GM12878 (cell line): ENCODE measurements around the gene RPLP1. TPM values are rescaled to one million over a fixed set of nuclear protein-coding genes. Genes with fewer than 3 reads are reported as not detected.

Source experiments
- ATAC-seq: fragments of 200-7000 bp; cut with Tn5 transposase; 3 replicates; pipeline ENCODE4 v1.9.1; 2020; ENCODE audit warnings: mild to moderate bottlenecking, moderate library complexity
- BruUV-seq: library from RNA; stranded (reverse); fragments of 400-500 nt; replicated peaks from 2 replicates; lab custom pipeline; 2021; lab: Mats Ljungman, UMichigan
- CTCF ChIA-PET: fragments of 300-600 bp; sonication (Branson Sonifier 250); formaldehyde crosslinking; extraction: SDS; loops from one replicate; lab custom pipeline; 2021; ENCODE audit warnings: inconsistent platforms; lab: Yijun Ruan, JAX
- POLR2A ChIA-PET: fragments of 350-600 bp; formaldehyde crosslinking; extraction: SDS; loops from one replicate; lab custom pipeline; 2021; ENCODE audit warnings: inconsistent platforms; lab: Charles Lee
- RAD21 ChIA-PET: fragments of 300-600 bp; sonication (Branson Sonifier 250); formaldehyde crosslinking; loops from one replicate; lab custom pipeline; 2023; ENCODE audit warnings: antibody characterized with exemption; ENCODE audit not compliant: unreplicated experiment; lab: Charles Lee
- SMC1A ChIA-PET: fragments of 300-600 bp; sonication (Branson Sonifier 250); formaldehyde crosslinking; loops from one replicate; lab custom pipeline; 2023; ENCODE audit not compliant: unreplicated experiment, uncharacterized antibody; lab: Charles Lee
- DNase-seq: peaks from one replicate; pipeline ENCODE4 v3.0.0-alpha.2; 2011; ENCODE audit warnings: low read depth, low spot score
- FAIRE-seq: peaks from 3 replicates; lab custom pipeline; 2011; peaks lifted over from hg19 to GRCh38; lab: Jason Lieb, UNC
- H2AFZ ChIP-seq: 2 replicates; pipeline ENCODE4 v1.6.0; 2011; ENCODE audit warnings: low read depth, low read length, control low read depth; ENCODE audit not compliant: control insufficient read depth
- H3K27ac ChIP-seq: 2 replicates; pipeline ENCODE4 v1.5.1; 2011; ENCODE audit warnings: control low read depth; ENCODE audit not compliant: control insufficient read depth, insufficient read depth
- H3K27me3 ChIP-seq, 2 experiments: replicated peaks in 1 of 2; 2 replicates each; pipeline versions ENCODE4 v1.6.0 to v1.6.1; 2011; ENCODE audit warnings: low read length in 1 of 2; ENCODE audit not compliant: control insufficient read depth in 2 of 2, insufficient read depth in 2 of 2
- H3K36me3 ChIP-seq, 2 experiments: 2 replicates each; pipeline ENCODE4 v1.5.1; 2011; ENCODE audit warnings: low read length in 1 of 2; ENCODE audit not compliant: control insufficient read depth in 2 of 2, insufficient read depth in 2 of 2
- H3K4me1 ChIP-seq: 2 replicates; pipeline ENCODE4 v1.6.1; 2011; ENCODE audit warnings: mild to moderate bottlenecking, low read length, moderate library complexity, mixed read lengths; ENCODE audit not compliant: control insufficient read depth, insufficient read depth
- H3K4me2 ChIP-seq: 2 replicates; pipeline ENCODE4 v1.6.0; 2011; ENCODE audit warnings: control low read depth; ENCODE audit not compliant: control insufficient read depth, insufficient read depth
- H3K4me3 ChIP-seq: fragments of 200-600 bp; sonication (generic); 2 replicates; pipeline ENCODE4 v1.5.1; 2016
- H3K79me2 ChIP-seq: 2 replicates; pipeline ENCODE4 v1.6.0; 2011; ENCODE audit warnings: low read length; ENCODE audit not compliant: control insufficient read depth, insufficient read depth
- H3K9ac ChIP-seq: 2 replicates; pipeline ENCODE4 v1.8.0; 2011; ENCODE audit warnings: low read length, control low read depth, mixed read lengths; ENCODE audit not compliant: control insufficient read depth, insufficient read depth
- H3K9me3 ChIP-seq: replicated peaks from 3 replicates; pipeline ENCODE4 v1.5.1; 2011; ENCODE audit warnings: mild to moderate bottlenecking, low read length; ENCODE audit not compliant: control insufficient read depth, insufficient read depth
- H4K20me1 ChIP-seq: 2 replicates; pipeline ENCODE4 v1.6.0; 2011; ENCODE audit not compliant: control insufficient read depth, insufficient read depth
- E2F4 ChIP-seq: IDR thresholded peaks from 2 replicates; pipeline ENCODE4 v1.6.1; 2012; ENCODE audit warnings: low read depth, low read length, improper control_type of control experiment
- HCFC1 ChIP-seq: fragments of 150-350 bp; IDR thresholded peaks from 2 replicates; pipeline ENCODE4 v1.6.1; 2014; ENCODE audit warnings: low read length
- KDM1A ChIP-seq: fragments of 200-600 bp; sonication (generic); IDR thresholded peaks from 2 replicates; pipeline ENCODE4 v1.6.1; 2016; ENCODE audit warnings: borderline replicate concordance
- MEF2A ChIP-seq: IDR thresholded peaks from 2 replicates; pipeline ENCODE4 v1.6.1; 2011; ENCODE audit warnings: low read depth, mild to moderate bottlenecking, low read length, moderate library complexity; ENCODE audit not compliant: insufficient read depth
- MEF2B ChIP-seq: fragments of 450-650 bp; IDR thresholded peaks from 2 replicates; pipeline ENCODE4 v1.6.1; 2018; ENCODE audit warnings: mild to moderate bottlenecking, moderate library complexity; ENCODE audit not compliant: partially characterized antibody, poor library complexity, severe bottlenecking
- RELB ChIP-seq: fragments of 450-650 bp; IDR thresholded peaks from 2 replicates; pipeline ENCODE4 v1.6.1; 2017; ENCODE audit warnings: low read depth, mild to moderate bottlenecking, moderate library complexity
- STAT1 ChIP-seq: fragments of 450-650 bp; conservative IDR thresholded peaks from 2 replicates; pipeline ENCODE4 v1.6.1; 2014; ENCODE audit warnings: antibody characterized with exemption, mild to moderate bottlenecking
- ZBTB11 ChIP-seq: fragments of 450-650 bp; formaldehyde crosslinking; IDR thresholded peaks from 2 replicates; pipeline ENCODE4 v1.5.0; 2022; ENCODE audit warnings: mild to moderate bottlenecking, missing genetic modification characterization
- ZSCAN29 ChIP-seq: fragments of 450-650 bp; IDR thresholded peaks from 2 replicates; pipeline ENCODE4 v1.6.1; 2017; ENCODE audit warnings: mild to moderate bottlenecking, moderate library complexity
- WGBS: methylation state at CpG from one replicate; pipeline ENCODE4 v1.1.6; 2016; ENCODE audit warnings: low lambda C conversion rate; ENCODE audit not compliant: insufficient replicate concordance, insufficient coverage; ENCODE audit errors: missing lambda C conversion rate; 5-methylcytosine and 5-hydroxymethylcytosine counted together
- in situ Hi-C: fragments of 300-500 bp; cut with MboI; formaldehyde crosslinking; loops from 9 replicates; pipeline ENCODE4 v1.14.3; 2018; ENCODE audit warnings: mixed read lengths
- intact Hi-C: fragments of 100-400 bp; cut with micrococcal nuclease; formaldehyde crosslinking; loops from one replicate; pipeline ENCODE4 v1.14.2; 2022; ENCODE audit not compliant: unreplicated experiment
- polyA plus RNA-seq, 11 experiments: library from polyadenylated mRNA; depleted of rRNA in 4 of 11; unstranded in 6 of 11; stranded (reverse) in 5 of 11; fragments of >200 nt; fragmentation: Nextera tagmentation in 4 of 11; fragmentation: Illumina TruSeq in 1 of 11; extraction: Ambion mirVana in 4 of 11; extraction: Trizol in 1 of 11; gene quantifications; 1 replicate in 1 of 11; 2 replicates in 10 of 11; pipeline versions ENCODE4 v1.2.1 to v1.2.3, GENCODE V29; 2011 to 2016; ENCODE audit warnings: inconsistent platforms in 2 of 11, missing spikeins in 2 of 11, low read depth in 1 of 11
- total RNA-seq, 4 experiments: library from RNA; depleted of rRNA in 3 of 4; stranded (reverse); fragments of >200 nt in 3 of 4; fragmentation: Illumina TruSeq in 1 of 4; extraction: Trizol in 1 of 4; gene quantifications; 2 replicates each; pipeline versions ENCODE4 v1.2.1 to v1.2.3, GENCODE V29; 2013 to 2021

The RPLP1 gene
- total and polyA plus RNA-seq, 10 of the 15 experiments (the other 5 are each of a cell fraction or from before 2014, with no cell fraction given), result 217 to 3,098 (median 1,664) TPM

GRCh38 chr15:69403594-69403993 lies 49.0 kb upstream of the RPLP1 start:
- Histone ChIP-seq H3K4me3 (no peak overlapping the region), H4K20me1 (no peaks in the 10 kb centered on the region), H3K4me2 (no peak overlapping the region), H3K9me3 (no peaks in the 10 kb centered on the region), H3K4me1 (no peaks in the 10 kb centered on the region), H3K36me3 (no peaks in the 10 kb centered on the region), H3K9ac (no peak overlapping the region), H3K27ac (no peak overlapping the region), H3K79me2 (no peaks in the 10 kb centered on the region), H3K27me3 (0 out of 4 replicates have a peak, but pooled peaks cover 0 to 2% of the 10 kb centered on the region in 2 experiments), H2AFZ (no peak overlapping the region)
- FAIRE-seq (no peak), DNase-seq (no peak), ATAC-seq (no peak)
- TF ChIP-seq MEF2B (no peak), KDM1A (no peak), MEF2A (no peak), ZSCAN29 (no peak), HCFC1 (no peak), STAT1 (no peak), RELB (no peak), ZBTB11 (CRISPR knock-in tag) (no peak), E2F4 (no peak)
- no TSS peak for BruUV-seq
- SMC1A ChIA-PET, result interaction anchor here (1.1 kb wide), 1 partner anchor 9 kb away, joined by 3 read pairs; no protein-coding TSS in a partner anchor
- CTCF ChIA-PET, result interaction anchor here (0.6 to 2.0 kb wide), 3 partner anchors 8 to 72 kb away, joined by 3 to 12 read pairs (median 5); no protein-coding TSS in a partner anchor
- 25% methylated on average over 4 of the region's 4 CpGs for WGBS
- intact Hi-C loops (no loop called here), in situ Hi-C loops (no loop called here)
- POLR2A ChIA-PET, result no interaction called here
- RAD21 ChIA-PET, result no interaction called here
